H1 (cell line): ENCODE results near the gene TBC1D23. TPM values are rescaled to one million over a fixed set of nuclear protein-coding genes. Genes with fewer than 3 reads are reported as not detected.

Experiments
- CTCF ChIA-PET: fragments of 300-600 bp; sonication (Branson Sonifier 250); formaldehyde crosslinking; loops from one replicate; lab custom pipeline; 2021; ENCODE audit not compliant: partially characterized antibody; lab: Charles Lee
- POLR2A ChIA-PET: fragments of 300-600 bp; sonication (Branson Sonifier 250); formaldehyde crosslinking; loops from one replicate; lab custom pipeline; 2021; ENCODE audit warnings: inconsistent platforms; ENCODE audit not compliant: partially characterized antibody; lab: Charles Lee
- DNase-seq, 2 experiments: peaks; one replicate each; pipeline versions ENCODE4 v3.0.0 to v3.0.0-alpha.2; 2010 to 2022; ENCODE audit warnings: low spot score in 2 of 2, low read depth in 1 of 2, mixed read lengths in 1 of 2
- FAIRE-seq: peaks from 2 replicates; lab custom pipeline; 2011; peaks lifted over from hg19 to GRCh38; lab: Jason Lieb, UNC
- H2AFZ ChIP-seq: 2 replicates; pipeline ENCODE4 v1.8.1; 2012; ENCODE audit warnings: low read length, inconsistent platforms
- H2AK5ac ChIP-seq: 2 replicates; pipeline ENCODE4 v1.6.1; 2013; ENCODE audit warnings: low read depth, low read length
- H2BK120ac ChIP-seq: replicated peaks from 2 replicates; pipeline ENCODE3; 2013; ENCODE audit warnings: low read depth, low read length, inconsistent platforms
- H2BK12ac ChIP-seq: 2 replicates; pipeline ENCODE4 v1.6.1; 2013; ENCODE audit warnings: low read depth, low read length
- H2BK15ac ChIP-seq: 2 replicates; pipeline ENCODE4 v1.6.1; 2013; ENCODE audit warnings: low read length
- H2BK20ac ChIP-seq: 2 replicates; pipeline ENCODE4 v1.6.1; 2013; ENCODE audit warnings: low read length
- H2BK5ac ChIP-seq: 2 replicates; pipeline ENCODE4 v1.6.1; 2013; ENCODE audit warnings: low read depth, low read length
- H3K14ac ChIP-seq: 2 replicates; pipeline ENCODE4 v1.6.1; 2013; ENCODE audit warnings: inconsistent platforms; ENCODE audit not compliant: insufficient read length
- H3K18ac ChIP-seq: 2 replicates; pipeline ENCODE4 v1.6.1; 2013; ENCODE audit warnings: low read length; ENCODE audit errors: extremely low read depth
- H3K23ac ChIP-seq: 2 replicates; pipeline ENCODE4 v1.6.1; 2013; ENCODE audit warnings: inconsistent platforms; ENCODE audit not compliant: insufficient read length
- H3K23me2 ChIP-seq: 2 replicates; pipeline ENCODE4 v1.6.1; 2013; ENCODE audit warnings: low read depth, low read length
- H3K27ac ChIP-seq: 2 replicates; pipeline ENCODE4 v1.6.1; 2011; ENCODE audit warnings: low read depth, low read length, inconsistent platforms
- H3K27me3 ChIP-seq, 4 experiments: replicated peaks in 1 of 4; 1 replicate in 1 of 4; 2 replicates in 3 of 4; pipeline versions ENCODE4 v1.6.1 to v1.8.1; 2011 to 2013; ENCODE audit warnings: low read length in 3 of 4, mild to moderate bottlenecking in 3 of 4, inconsistent platforms in 2 of 4, mixed read lengths in 2 of 4, moderate library complexity in 1 of 4; ENCODE audit not compliant: control insufficient read depth in 3 of 4, insufficient read depth in 3 of 4; ENCODE audit errors: extremely low read depth in 1 of 4
- H3K36me3 ChIP-seq, 4 experiments: 2 replicates each; pipeline versions ENCODE4 v1.6.1 to v1.8.1; 2011 to 2013; ENCODE audit warnings: mild to moderate bottlenecking in 4 of 4, low read length in 3 of 4, moderate library complexity in 2 of 4, control low read depth in 1 of 4, inconsistent platforms in 1 of 4; ENCODE audit not compliant: insufficient read depth in 4 of 4, control insufficient read depth in 2 of 4
- H3K4ac ChIP-seq: replicated peaks from 2 replicates; pipeline ENCODE3; 2013; ENCODE audit warnings: low read length, low read depth, mixed read lengths, inconsistent platforms; ENCODE audit not compliant: insufficient read length
- H3K4me1 ChIP-seq, 4 experiments: replicated peaks in 1 of 4; 1 replicate in 1 of 4; 2 replicates in 3 of 4; pipeline versions ENCODE4 v1.6.1 to v1.8.1; 2011 to 2013; ENCODE audit warnings: low read length in 3 of 4, inconsistent platforms in 2 of 4, mixed read lengths in 1 of 4; ENCODE audit not compliant: insufficient read depth in 4 of 4, control insufficient read depth in 3 of 4
- H3K4me2 ChIP-seq, 2 experiments: 2 replicates each; pipeline versions ENCODE4 v1.6.1 to v1.8.1; 2011 to 2013; ENCODE audit warnings: low read depth in 2 of 2, low read length in 2 of 2, control low read depth in 1 of 2, inconsistent platforms in 1 of 2, mild to moderate bottlenecking in 1 of 2; ENCODE audit not compliant: insufficient read depth in 1 of 2
- H3K4me3 ChIP-seq, 4 experiments: fragments of 200-600, 300-600 bp in 1 of 4; sonication (generic), shearing (Covaris generic), sonication (Bioruptor Twin) in 1 of 4; 2 replicates each; pipeline versions ENCODE4 v1.5.1 to v1.8.1; 2011 to 2016; ENCODE audit warnings: low read length in 4 of 4, low read depth in 3 of 4, control low read depth in 2 of 4, inconsistent platforms in 2 of 4, mild to moderate bottlenecking in 2 of 4, mixed read lengths in 1 of 4, moderate library complexity in 1 of 4; ENCODE audit not compliant: insufficient read depth in 2 of 4; ENCODE audit errors: extremely low read depth in 1 of 4
- H3K56ac ChIP-seq: replicated peaks from 2 replicates; pipeline ENCODE3; 2013; ENCODE audit warnings: low read depth, mild to moderate bottlenecking, mixed read lengths, low read length, inconsistent platforms; ENCODE audit not compliant: insufficient read length
- H3K79me1 ChIP-seq: 2 replicates; pipeline ENCODE4 v1.6.1; 2013; ENCODE audit warnings: low read depth, low read length, control low read depth
- H3K79me2 ChIP-seq, 2 experiments: 2 replicates each; pipeline versions ENCODE4 v1.6.1 to v1.8.1; 2012 to 2013; ENCODE audit warnings: low read length in 2 of 2, mild to moderate bottlenecking in 2 of 2, inconsistent platforms in 1 of 2; ENCODE audit not compliant: insufficient read depth in 2 of 2, control insufficient read depth in 1 of 2
- H3K9ac ChIP-seq, 4 experiments: replicated peaks in 1 of 4; 1 replicate in 1 of 4; 2 replicates in 3 of 4; pipeline versions ENCODE4 v1.6.1 to v1.8.1; 2011 to 2013; ENCODE audit warnings: low read depth in 3 of 4, low read length in 3 of 4, control low read depth in 2 of 4, mild to moderate bottlenecking in 2 of 4, moderate library complexity in 2 of 4, inconsistent platforms in 1 of 4; ENCODE audit errors: extremely low read depth in 1 of 4
- H3K9me3 ChIP-seq, 2 experiments: 2 replicates each; pipeline versions ENCODE4 v1.6.1 to v1.8.1; 2012 to 2013; ENCODE audit warnings: mild to moderate bottlenecking in 2 of 2, moderate library complexity in 2 of 2, control low read depth in 1 of 2, inconsistent platforms in 1 of 2, low read depth in 1 of 2, low read length in 1 of 2, mixed read lengths in 1 of 2; ENCODE audit not compliant: insufficient read depth in 2 of 2
- H4K20me1 ChIP-seq, 2 experiments: replicated peaks in 1 of 2; 2 replicates each; pipeline versions ENCODE3 to v1.8.1; 2011 to 2013; ENCODE audit warnings: inconsistent platforms in 2 of 2, low read length in 2 of 2, mild to moderate bottlenecking in 1 of 2; ENCODE audit not compliant: insufficient read depth in 2 of 2, control insufficient read depth in 1 of 2
- H4K5ac ChIP-seq: 2 replicates; pipeline ENCODE4 v1.6.1; 2013; ENCODE audit warnings: low read length, low read depth, mixed read lengths, inconsistent platforms; ENCODE audit not compliant: insufficient read length
- H4K8ac ChIP-seq: 2 replicates; pipeline ENCODE4 v1.8.0; 2013; ENCODE audit warnings: mild to moderate bottlenecking, moderate library complexity, low read length, inconsistent platforms; ENCODE audit not compliant: insufficient read depth; ENCODE audit errors: extremely low read depth
- H4K91ac ChIP-seq: replicated peaks from 2 replicates; pipeline ENCODE3; 2013; ENCODE audit warnings: low read length, mixed read lengths, inconsistent platforms; ENCODE audit not compliant: insufficient read length
- CBX8 ChIP-seq: fragments of 300-800, 300-1000 bp; sonication (generic); IDR thresholded peaks from 2 replicates; pipeline ENCODE4 v1.7.1; 2016; ENCODE audit warnings: low read depth, low read length, borderline replicate concordance
- CHD2 ChIP-seq: IDR thresholded peaks from 2 replicates; pipeline ENCODE4 v1.6.1; 2012; ENCODE audit warnings: low read length, improper control_type of control experiment
- GABPA ChIP-seq: IDR thresholded peaks from 2 replicates; pipeline ENCODE4 v1.6.1; 2011; ENCODE audit warnings: mild to moderate bottlenecking, low read length, moderate library complexity, borderline replicate concordance; ENCODE audit not compliant: insufficient read depth
- KDM4A ChIP-seq: IDR thresholded peaks from one replicate; pipeline ENCODE4 v1.7.1; 2012; ENCODE audit warnings: low read depth, mild to moderate bottlenecking, moderate library complexity, low read length, inconsistent platforms; ENCODE audit not compliant: severe bottlenecking
- KDM5A ChIP-seq: fragments of 200-600 bp; IDR thresholded peaks from 2 replicates; pipeline ENCODE4 v1.7.1; 2012; ENCODE audit warnings: mild to moderate bottlenecking, low read length, inconsistent platforms, mixed read lengths
- POLR2A ChIP-seq, 2 experiments: IDR thresholded peaks; 1 replicate in 1 of 2; 2 replicates in 1 of 2; pipeline ENCODE4 v1.6.1; 2011; ENCODE audit warnings: low read depth in 2 of 2, low read length in 2 of 2, mild to moderate bottlenecking in 2 of 2; ENCODE audit errors: control extremely low read depth in 1 of 2
- RNF2 ChIP-seq: fragments of 200-900, 300-1000 bp; sonication (generic); IDR thresholded peaks from 2 replicates; pipeline ENCODE4 v1.7.1; 2016; ENCODE audit warnings: borderline replicate concordance, low read depth, mild to moderate bottlenecking, antibody characterized with exemption, low read length; ENCODE audit not compliant: poor library complexity, severe bottlenecking; ENCODE audit errors: missing control alignments
- RXRA ChIP-seq: IDR thresholded peaks from 2 replicates; pipeline ENCODE4 v1.6.1; 2011; ENCODE audit warnings: low read depth, mild to moderate bottlenecking, low read length, moderate library complexity; ENCODE audit not compliant: insufficient read depth
- SUZ12 ChIP-seq: fragments of 200-600 bp; sonication (generic); IDR thresholded peaks from 2 replicates; pipeline ENCODE4 v1.6.1; 2012; ENCODE audit warnings: mild to moderate bottlenecking, inconsistent platforms, low read length, moderate library complexity, mixed read lengths
- WGBS, 2 experiments: shearing (Covaris generic) in 1 of 2; methylation state at CpG; one replicate each; pipeline versions ENCODE4 v1.1.6 to v1.1.7; 2013 to 2015; ENCODE audit warnings: low lambda C conversion rate in 2 of 2, mixed read lengths in 2 of 2, inconsistent platforms in 1 of 2, low coverage in 1 of 2, missing lambda C conversion rate in 1 of 2; ENCODE audit not compliant: insufficient replicate concordance in 2 of 2, insufficient coverage in 1 of 2, insufficient read length in 1 of 2; ENCODE audit errors: extremely low coverage in 1 of 2, missing lambda C conversion rate in 1 of 2; 5-methylcytosine and 5-hydroxymethylcytosine counted together
- polyA plus RNA-seq, 7 experiments: library from polyadenylated mRNA; depleted of rRNA in 3 of 7; stranded (reverse) in 5 of 7; unstranded in 2 of 7; fragments of >200 nt in 5 of 7; fragments of 200-250 nt in 2 of 7; gene quantifications; 1 replicate in 5 of 7; 2 replicates in 1 of 7; 4 replicates in 1 of 7; pipeline versions ENCODE4 v1.2.1 to v1.2.3, GENCODE V29; 2011 to 2013; ENCODE audit warnings: missing spikeins in 2 of 7, mixed read lengths in 2 of 7
- total RNA-seq: library from RNA; stranded (reverse); fragmentation: NEBNext Ultra II Directional; extraction: Animal tissue kit (Norgen Biotek cat#: 25700); gene quantifications from 2 replicates; pipeline ENCODE4 v1.2.1, GENCODE V29; 2021
- TF ChIP-seq, protein P1 (sequence below), 3 experiments: IDR thresholded peaks; 1 replicate in 2 of 3; 2 replicates in 1 of 3; pipeline versions ENCODE4 v1.5.1 to v1.6.1; 2011; ENCODE audit warnings: low read length in 3 of 3, mild to moderate bottlenecking in 3 of 3, inconsistent platforms in 2 of 3, low read depth in 1 of 3, moderate library complexity in 1 of 3; ENCODE audit not compliant: insufficient read depth in 1 of 3; ENCODE audit errors: control extremely low read depth in 1 of 3
- TF ChIP-seq, protein P2 (sequence below): IDR thresholded peaks from 2 replicates; pipeline ENCODE4 v1.6.1; 2011; ENCODE audit warnings: low read depth, mild to moderate bottlenecking, low read length; ENCODE audit not compliant: insufficient read depth

Gene TBC1D23
- total and polyA plus RNA-seq, 2 of the 8 experiments (the other 6 are each of a cell fraction or from before 2014, with no cell fraction given), result 6.4 to 29.3 TPM

DNA sequence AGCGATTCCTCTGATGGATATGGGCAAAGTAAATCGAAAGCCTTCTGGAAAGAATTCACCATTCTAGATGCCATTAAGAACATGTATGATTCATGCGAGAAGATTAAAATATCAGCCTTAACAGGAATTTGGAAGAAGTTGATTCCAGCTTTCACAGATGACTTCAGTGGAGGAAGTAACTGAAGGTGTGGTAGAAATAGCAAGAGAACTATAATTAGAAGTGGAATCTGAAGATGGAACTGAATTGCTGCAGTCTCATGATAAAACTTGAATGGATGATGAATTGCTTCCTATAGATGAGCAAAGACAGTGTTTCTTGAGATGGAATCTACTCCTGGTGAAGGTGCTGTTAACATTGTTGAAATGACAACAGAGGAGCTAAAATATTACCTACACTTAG is 30.1 kb upstream of the TBC1D23 start:
- H3K4me1 ChIP-seq, result no peaks in the 10 kb centered on the region
- H3K23ac ChIP-seq, result no peak overlapping the region
- H3K56ac ChIP-seq, result no peak overlapping the region
- no peaks in the 10 kb centered on the region for H3K23me2 ChIP-seq
- H3K79me1 ChIP-seq, result no peaks in the 10 kb centered on the region
- H2AFZ ChIP-seq, result no peak overlapping the region
- H4K5ac ChIP-seq, result no peak overlapping the region
- no peak overlapping the region for H4K8ac ChIP-seq
- ChIA-PET POLR2A (interaction anchor here (0.5 kb wide), 1 partner anchor 1216 kb away, joined by 3 read pairs; no protein-coding TSS in a partner anchor), CTCF (interaction anchor here (0.8 to 1.6 kb wide), 3 partner anchors 8 to 399 kb away, joined by 3 to 5 read pairs (median 4); no protein-coding TSS in a partner anchor)
- H3K79me2 ChIP-seq, result no peaks in the 10 kb centered on the region
- H3K9ac ChIP-seq, result no peak overlapping the region
- no peak for DNase-seq
- H3K14ac ChIP-seq, result no peak overlapping the region
- no peaks in the 10 kb centered on the region for H3K9me3 ChIP-seq
- no peak overlapping the region for H3K4ac ChIP-seq
- FAIRE-seq, result no peak
- H3K27ac ChIP-seq, result no peak overlapping the region
- H3K18ac ChIP-seq, result no peak overlapping the region
- no peaks in the 10 kb centered on the region for H3K27me3 ChIP-seq
- no peak overlapping the region for H3K4me2 ChIP-seq
- no peaks in the 10 kb centered on the region for H3K36me3 ChIP-seq
- no peaks in the 10 kb centered on the region for H4K20me1 ChIP-seq
- 89% methylated on average over 3 of the region's 3 CpGs; no CpG with 5 or more reads in 1 of the 2 experiments for WGBS, 2 experiments
- H2BK12ac ChIP-seq, result no peak overlapping the region
- no peak overlapping the region for H2BK15ac ChIP-seq
- no peak overlapping the region for H4K91ac ChIP-seq
- H2BK120ac ChIP-seq, result no peak overlapping the region
- H3K4me3 ChIP-seq, result no peak overlapping the region
- H2BK5ac ChIP-seq, result no peak overlapping the region
- H2AK5ac ChIP-seq, result no peak overlapping the region
- H2BK20ac ChIP-seq, result no peak overlapping the region
- TF ChIP-seq RXRA (no peak), POLR2A (IDR thresholded peaks at IDR 0.05; ENCODE audit: control extremely low read depth in 1 of 2, low read depth in 2 of 2, low read length in 2 of 2) (no peak), KDM5A (no peak), KDM4A (no peak), GABPA (no peak), SUZ12 (no peak), RNF2 (no peak), CHD2 (no peak), CBX8 (no peak)
- TF ChIP-seq, protein P1, sequence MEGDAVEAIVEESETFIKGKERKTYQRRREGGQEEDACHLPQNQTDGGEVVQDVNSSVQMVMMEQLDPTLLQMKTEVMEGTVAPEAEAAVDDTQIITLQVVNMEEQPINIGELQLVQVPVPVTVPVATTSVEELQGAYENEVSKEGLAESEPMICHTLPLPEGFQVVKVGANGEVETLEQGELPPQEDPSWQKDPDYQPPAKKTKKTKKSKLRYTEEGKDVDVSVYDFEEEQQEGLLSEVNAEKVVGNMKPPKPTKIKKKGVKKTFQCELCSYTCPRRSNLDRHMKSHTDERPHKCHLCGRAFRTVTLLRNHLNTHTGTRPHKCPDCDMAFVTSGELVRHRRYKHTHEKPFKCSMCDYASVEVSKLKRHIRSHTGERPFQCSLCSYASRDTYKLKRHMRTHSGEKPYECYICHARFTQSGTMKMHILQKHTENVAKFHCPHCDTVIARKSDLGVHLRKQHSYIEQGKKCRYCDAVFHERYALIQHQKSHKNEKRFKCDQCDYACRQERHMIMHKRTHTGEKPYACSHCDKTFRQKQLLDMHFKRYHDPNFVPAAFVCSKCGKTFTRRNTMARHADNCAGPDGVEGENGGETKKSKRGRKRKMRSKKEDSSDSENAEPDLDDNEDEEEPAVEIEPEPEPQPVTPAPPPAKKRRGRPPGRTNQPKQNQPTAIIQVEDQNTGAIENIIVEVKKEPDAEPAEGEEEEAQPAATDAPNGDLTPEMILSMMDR (IDR thresholded peaks at IDR 0.05; ENCODE audit: control extremely low read depth in 1 of 3, insufficient read depth in 1 of 3, low read depth in 1 of 3, low read length in 3 of 3), result no peak
- TF ChIP-seq, protein P2, sequence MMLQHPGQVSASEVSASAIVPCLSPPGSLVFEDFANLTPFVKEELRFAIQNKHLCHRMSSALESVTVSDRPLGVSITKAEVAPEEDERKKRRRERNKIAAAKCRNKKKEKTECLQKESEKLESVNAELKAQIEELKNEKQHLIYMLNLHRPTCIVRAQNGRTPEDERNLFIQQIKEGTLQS, result no peak
